Medulla oblongata (tissue), 1 donor: ENCODE results near the gene CELA2B.

ENCODE experiments used
- DNase-seq: peaks from one replicate; pipeline ENCODE4 v3.0.0-alpha.2; 2015; ENCODE audit errors: extremely low spot score

CELA2B gene

DNA sequence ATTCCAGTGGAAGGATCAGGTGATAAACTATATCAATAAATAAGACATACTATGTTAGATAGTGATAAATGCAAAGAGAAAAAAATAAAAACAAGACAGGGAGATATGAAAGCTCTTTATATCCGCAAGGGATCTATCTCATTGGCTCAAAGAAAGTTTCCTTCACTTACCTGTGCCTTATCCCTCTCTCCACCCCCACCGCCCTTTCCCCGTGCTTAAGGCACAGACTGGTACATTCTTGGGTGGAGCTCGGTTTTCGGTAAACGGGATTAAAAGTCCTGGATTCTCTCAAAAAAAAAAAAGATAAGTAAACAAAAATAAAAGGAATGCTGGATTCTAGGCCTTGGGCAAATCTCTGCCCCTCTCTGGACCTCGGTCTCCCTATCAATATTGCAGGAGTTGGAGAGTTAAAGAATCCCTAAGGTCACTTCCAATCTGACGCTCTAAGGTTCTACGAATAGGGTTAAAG, 50.2 kb downstream of the CELA2B start:
- DNase-seq = no peak

DNA sequence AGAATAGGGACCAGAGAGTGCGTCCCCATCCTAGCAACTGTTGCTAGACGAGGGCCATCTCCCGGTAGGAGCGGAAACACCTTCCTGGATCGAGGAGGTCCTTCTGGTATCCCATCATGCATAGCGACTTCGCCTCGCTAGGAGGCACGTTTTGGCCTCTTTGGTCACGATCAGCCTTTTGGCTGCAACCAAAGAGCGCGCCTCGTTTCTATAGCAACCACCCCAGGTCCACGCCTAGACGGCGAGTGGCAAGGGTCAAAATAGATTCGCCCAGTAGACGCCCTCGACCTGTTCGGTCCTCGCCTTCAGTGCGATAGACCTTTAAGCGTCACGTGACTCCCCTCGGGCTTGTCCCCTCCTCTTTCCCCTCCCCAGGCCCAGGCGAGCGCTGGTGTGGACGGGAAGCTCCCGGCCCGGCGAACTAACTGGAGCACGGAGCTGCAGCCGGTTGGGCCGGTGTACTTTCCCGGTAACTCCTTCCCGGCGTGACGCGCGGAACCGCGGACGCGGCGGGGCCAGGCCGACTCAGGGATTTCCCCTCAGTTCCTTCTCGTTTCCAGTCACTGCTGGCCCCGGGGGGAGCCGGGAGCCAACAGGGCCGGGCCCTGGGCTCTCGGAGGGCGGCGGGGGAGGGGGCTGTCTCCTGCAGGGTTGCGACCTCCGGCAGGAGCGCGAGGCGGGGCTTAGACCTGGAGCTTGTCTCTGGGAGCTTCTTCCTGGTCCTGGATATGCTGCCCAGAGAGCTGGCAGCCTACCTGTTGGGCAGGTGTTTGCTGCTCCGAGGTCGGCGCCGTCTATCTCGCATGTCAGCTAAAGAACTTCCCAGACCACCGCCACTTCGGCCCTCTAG, 50.8 kb downstream of the CELA2B start, which contains the start of gene DNAJC16:
DNAJC16 (plus strand) TSS at position 359 of the 850 bp plus-strand sequence. CDS start 2,258 bp downstream, outside the sequence.
- peak; percentile 99 for DNase-seq

DNA sequence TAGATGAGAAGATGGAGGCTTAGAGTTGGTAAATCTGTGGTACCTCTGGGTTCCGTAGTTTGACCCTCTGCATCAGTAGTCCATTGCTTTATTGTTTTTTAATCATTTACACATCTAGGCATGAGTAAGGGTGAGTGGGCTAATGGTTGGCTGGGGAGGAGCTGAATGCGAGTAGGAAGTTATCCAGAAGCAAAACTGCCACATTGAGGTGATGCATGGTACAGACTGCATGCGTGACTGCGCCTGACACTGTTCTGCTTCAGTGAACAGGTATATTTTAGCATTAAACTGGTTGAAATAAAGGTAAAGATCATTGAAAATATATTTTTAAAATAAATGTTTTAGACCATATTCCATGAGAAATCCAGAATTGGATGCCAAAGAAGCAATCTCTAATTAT, 55.1 kb downstream of the CELA2B start:
- DNase-seq = no peak

DNA sequence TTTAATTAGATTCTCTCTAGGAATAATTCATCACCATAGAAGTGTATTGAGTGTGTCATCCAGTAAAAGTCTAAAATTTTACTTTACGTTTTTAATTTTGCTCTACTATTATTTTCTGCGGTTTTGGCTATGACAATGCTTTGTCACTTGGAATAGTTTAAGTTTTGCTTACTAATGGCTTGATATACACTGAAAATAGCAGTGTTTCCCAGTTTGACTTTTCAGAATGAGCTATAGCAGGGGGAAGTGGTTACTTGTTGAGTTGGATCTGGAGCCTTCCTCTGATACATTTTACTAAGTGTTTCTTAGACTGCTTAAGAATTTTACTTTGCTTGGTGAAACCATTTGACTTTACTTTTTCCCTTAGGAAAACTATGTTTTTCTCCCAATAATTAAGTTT, 55.8 kb downstream of the CELA2B start:
- no peak for DNase-seq

DNA sequence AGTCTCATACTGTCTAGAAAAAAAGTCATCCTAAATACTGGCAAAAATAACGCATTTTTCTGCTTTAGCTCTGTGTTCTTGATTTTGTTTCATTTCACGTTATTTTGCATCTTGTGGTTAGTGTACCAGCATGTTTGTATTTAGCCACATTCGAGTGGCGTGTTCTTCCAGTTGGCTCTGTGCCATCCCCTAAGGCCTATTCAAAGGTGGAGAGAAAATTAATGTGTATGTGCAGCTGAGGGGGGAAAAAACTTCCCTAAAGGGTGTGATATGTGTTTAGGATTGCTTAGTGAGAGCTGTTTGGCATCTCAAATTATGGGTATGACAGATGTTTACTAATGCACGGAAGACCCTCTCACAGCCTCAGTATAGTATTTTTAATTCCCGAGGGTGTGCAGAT, 62.9 kb downstream of the CELA2B start:
- no peak for DNase-seq

DNA sequence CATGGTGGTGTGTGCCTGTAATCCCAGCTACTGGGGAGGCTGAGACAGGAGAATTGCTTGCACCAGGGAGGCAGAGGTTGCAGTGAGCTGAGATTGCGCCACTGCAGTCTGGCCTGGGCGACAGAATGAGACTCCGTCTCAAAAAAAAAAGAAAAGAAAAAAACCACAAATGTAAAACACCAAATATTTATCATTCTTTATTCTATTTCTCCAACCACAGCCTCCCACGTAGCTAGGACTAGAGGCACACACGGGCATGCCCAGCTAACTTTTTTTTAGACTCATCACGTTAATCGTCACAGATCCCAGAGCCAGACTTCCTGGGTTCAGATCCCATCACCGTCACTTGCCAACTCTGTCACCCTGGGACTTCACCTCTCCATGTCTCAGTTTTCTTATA, 64.3 kb downstream of the CELA2B start:
- DNase-seq = no peak
